ENCODE results near the gene FCHSD1.

GRCh38 chr5:141668601-141669265, 17.5 kb upstream of the FCHSD1 start:
- TF ChIP-seq POLR2A (IDR thresholded peaks at IDR 0.05; ENCODE audit: low read depth, low read length), result no peak
- TF ChIP-seq POLR2AphosphoS5 (IDR thresholded peaks at IDR 0.05; ENCODE audit: low read depth, low read length), result no peak

Measured in GM12892 (cell line).